GM12864 (cell line): ENCODE measurements around the gene MXRA5.
"Not testable (repeated sequence)": the region's sequence is repeated elsewhere in the genome, so short reads cannot be mapped to it uniquely, and the experiment has no call there.

Experiments used
- DNase-seq: peaks from one replicate; pipeline ENCODE4 v3.0.0-alpha.2; 2011; ENCODE audit warnings: low read depth
- H3K4me3 ChIP-seq: 2 replicates; pipeline ENCODE4 v1.5.1; 2011; ENCODE audit warnings: mild to moderate bottlenecking, low read depth, low read length, control low read depth
- CTCF ChIP-seq: IDR thresholded peaks from 2 replicates; pipeline ENCODE4 v1.5.1; 2011; ENCODE audit warnings: low read depth, mild to moderate bottlenecking, moderate library complexity, low read length, control low read depth, inconsistent platforms; ENCODE audit errors: missing control alignments

MXRA5 gene

GRCh38 chrX:3362956-3363355, 16.5 kb upstream of the MXRA5 start:
- no peak overlapping the region for H3K4me3 ChIP-seq
- no peak for DNase-seq
- TF ChIP-seq CTCF: no peak

GRCh38 chrX:3360881-3361280, 14.4 kb upstream of the MXRA5 start:
- TF ChIP-seq CTCF: no peak
- no peak overlapping the region for H3K4me3 ChIP-seq
- DNase-seq: no peak

GRCh38 chrX:3352741-3353140, 6.3 kb upstream of the MXRA5 start:
- not testable (repeated sequence) for H3K4me3 ChIP-seq, DNase-seq

- no peak for DNase-seq
- no peak for TF ChIP-seq CTCF
- H3K4me3 ChIP-seq: no peak overlapping the region
Measured at GRCh38 chrX:3351276-3351675, 4.8 kb upstream of the MXRA5 start.

GRCh38 chrX:3348191-3348590, 1.7 kb upstream of the MXRA5 start:
- no peak for DNase-seq
- H3K4me3 ChIP-seq: no peak overlapping the region
- TF ChIP-seq CTCF: no peak

- no peak for DNase-seq
- TF ChIP-seq CTCF: no peak
- no peak overlapping the region for H3K4me3 ChIP-seq
Measured at GRCh38 chrX:3345281-3346191, 916 bp downstream of the MXRA5 start.

GRCh38 chrX:3343569-3343968, 2.9 kb downstream of the MXRA5 start:
- not testable (repeated sequence) for H3K4me3 ChIP-seq, DNase-seq

- no peak for DNase-seq
- no peak overlapping the region for H3K4me3 ChIP-seq
- TF ChIP-seq CTCF: no peak
Measured at GRCh38 chrX:3340016-3340415, 6.4 kb downstream of the MXRA5 start.
